K562 (cell line): ENCODE data around the gene MRFAP1. TPM values are rescaled to one million over a fixed set of nuclear protein-coding genes. Genes with fewer than 3 reads are reported as not detected.
A peak's percentile ranks its signal among the peaks of the same experiment; 100 is the strongest.

ENCODE experiments used
- CBFA2T2 ChIP-seq: fragments of 450-650 bp; conservative IDR thresholded peaks from 2 replicates; pipeline ENCODE4 v1.6.1; 2017; ENCODE audit warnings: mild to moderate bottlenecking
- CBX1 ChIP-seq: sonication (generic); IDR thresholded peaks from 2 replicates; pipeline ENCODE4 v1.6.1; 2016; ENCODE audit warnings: antibody characterized with exemption, low read depth, mild to moderate bottlenecking
- HLTF ChIP-seq: fragments of 450-650 bp; IDR thresholded peaks from 2 replicates; pipeline ENCODE4 v1.6.1; 2016
- KAT7 ChIP-seq: sonication (generic); formaldehyde crosslinking; IDR thresholded peaks from 2 replicates; pipeline ENCODE4 v1.8.0; 2022; ENCODE audit warnings: missing genetic modification reagents, mild to moderate bottlenecking, borderline replicate concordance
- NR2C2 ChIP-seq, 2 experiments: fragments of 200-800 bp in 1 of 2; sonication (Bioruptor generic) in 1 of 2; sonication (generic) in 1 of 2; formaldehyde crosslinking in 1 of 2; IDR thresholded peaks; 2 replicates each; pipeline versions ENCODE4 v1.6.1 to v1.8.0; 2016 to 2022; ENCODE audit warnings: mild to moderate bottlenecking in 1 of 2, missing compliant biosample characterization in 1 of 2, missing genetic modification characterization in 1 of 2, missing genetic modification reagents in 1 of 2
- PHB ChIP-seq: fragments of 250-450 bp; sonication (Bioruptor Pico); IDR thresholded peaks from 2 replicates; pipeline ENCODE4 v1.5.0; 2021
- POLR2G ChIP-seq: fragments of 200-400 bp; formaldehyde crosslinking; IDR thresholded peaks from 2 replicates; pipeline ENCODE4 v1.6.1; 2017; ENCODE audit warnings: low read depth, mild to moderate bottlenecking, antibody characterized with exemption, low read length, moderate library complexity
- RBM17 ChIP-seq: fragments of 200-400 bp; formaldehyde crosslinking; IDR thresholded peaks from 2 replicates; pipeline ENCODE4 v1.6.1; 2017; ENCODE audit warnings: low read depth, mild to moderate bottlenecking, low read length, borderline replicate concordance
- SP2 ChIP-seq: IDR thresholded peaks from 2 replicates; pipeline ENCODE4 v1.6.1; 2011; ENCODE audit warnings: mild to moderate bottlenecking, low read depth, low read length, moderate library complexity; ENCODE audit not compliant: poor library complexity, severe bottlenecking; ENCODE audit errors: extremely low read depth
- TRIM24 ChIP-seq, 2 experiments: fragments of 450-650 bp; IDR thresholded peaks; 2 replicates each; pipeline ENCODE4 v1.6.1; 2016
- ZNF239 ChIP-seq: fragments of 250-450 bp; sonication (Bioruptor Pico); IDR thresholded peaks from 2 replicates; pipeline ENCODE4 v1.4.0; 2020; ENCODE audit warnings: mild to moderate bottlenecking
- ZNF3 ChIP-seq: fragments of 250-450 bp; sonication (Bioruptor Pico); IDR thresholded peaks from 2 replicates; pipeline ENCODE4 v1.5.0; 2021; ENCODE audit warnings: mild to moderate bottlenecking, moderate library complexity
- ZNF354B ChIP-seq: fragments of 250-450 bp; sonication (Bioruptor Pico); IDR thresholded peaks from 2 replicates; pipeline ENCODE4 v1.4.0; 2020
- ZNF583 ChIP-seq: fragments of 250-450 bp; sonication (Bioruptor Pico); IDR thresholded peaks from 2 replicates; pipeline ENCODE4 v1.4.0; 2020
- polyA plus RNA-seq, 8 experiments: library from polyadenylated mRNA; depleted of rRNA in 4 of 8; stranded (reverse) in 5 of 8; unstranded in 3 of 8; fragments of >200 nt; fragmentation: Nextera tagmentation in 2 of 8; fragmentation: Illumina TruSeq in 1 of 8; extraction: Ambion mirVana in 2 of 8; extraction: Trizol in 1 of 8; gene quantifications; 2 replicates each; pipeline versions ENCODE4 v1.2.1 to v1.2.3, GENCODE V29; 2011 to 2014; ENCODE audit warnings: inconsistent platforms in 1 of 8, missing spikeins in 1 of 8
- total RNA-seq, 7 experiments: library from RNA; depleted of rRNA in 6 of 7; stranded (reverse); fragments of >200 nt in 6 of 7; fragmentation: Illumina TruSeq in 2 of 7; extraction: Trizol in 2 of 7; gene quantifications; 2 replicates each; pipeline versions ENCODE4 v1.2.1 to v1.2.3, GENCODE V29; 2011 to 2021; ENCODE audit warnings: low replicate concordance in 1 of 7
- TF ChIP-seq, protein P1 (sequence below): fragments of 250-450 bp; sonication (Bioruptor Pico); IDR thresholded peaks from 2 replicates; pipeline ENCODE4 v1.5.0; 2021; ENCODE audit warnings: mild to moderate bottlenecking, moderate library complexity
- TF ChIP-seq, protein P2 (sequence below): sonication (generic); formaldehyde crosslinking; IDR thresholded peaks from 2 replicates; pipeline ENCODE4 v1.8.1; 2023; ENCODE audit warnings: mild to moderate bottlenecking, missing genetic modification reagents
- TF ChIP-seq, protein P3 (sequence below): IDR thresholded peaks from 2 replicates; pipeline ENCODE4 v1.6.1; 2011; ENCODE audit warnings: borderline replicate concordance, low read depth, mild to moderate bottlenecking, moderate library complexity, low read length; ENCODE audit not compliant: insufficient read depth, poor library complexity, severe bottlenecking
- TF ChIP-seq, protein P4 (sequence below): fragments of 250-450 bp; sonication (Bioruptor Pico); IDR thresholded peaks from 2 replicates; pipeline ENCODE4 v1.8.0; 2021; ENCODE audit warnings: borderline replicate concordance, mild to moderate bottlenecking, moderate library complexity; ENCODE audit not compliant: poor library complexity, severe bottlenecking
- TF ChIP-seq, protein P5 (sequence below): sonication (generic); formaldehyde crosslinking; IDR thresholded peaks from 2 replicates; pipeline ENCODE4 v1.9.0; 2022; ENCODE audit warnings: mild to moderate bottlenecking, missing genetic modification reagents

MRFAP1 gene
- total and polyA plus RNA-seq, 9 of the 15 experiments (the other 6 are each of a cell fraction or from before 2014, with no cell fraction given) = 46.0 to 270 (median 151) TPM

DNA sequence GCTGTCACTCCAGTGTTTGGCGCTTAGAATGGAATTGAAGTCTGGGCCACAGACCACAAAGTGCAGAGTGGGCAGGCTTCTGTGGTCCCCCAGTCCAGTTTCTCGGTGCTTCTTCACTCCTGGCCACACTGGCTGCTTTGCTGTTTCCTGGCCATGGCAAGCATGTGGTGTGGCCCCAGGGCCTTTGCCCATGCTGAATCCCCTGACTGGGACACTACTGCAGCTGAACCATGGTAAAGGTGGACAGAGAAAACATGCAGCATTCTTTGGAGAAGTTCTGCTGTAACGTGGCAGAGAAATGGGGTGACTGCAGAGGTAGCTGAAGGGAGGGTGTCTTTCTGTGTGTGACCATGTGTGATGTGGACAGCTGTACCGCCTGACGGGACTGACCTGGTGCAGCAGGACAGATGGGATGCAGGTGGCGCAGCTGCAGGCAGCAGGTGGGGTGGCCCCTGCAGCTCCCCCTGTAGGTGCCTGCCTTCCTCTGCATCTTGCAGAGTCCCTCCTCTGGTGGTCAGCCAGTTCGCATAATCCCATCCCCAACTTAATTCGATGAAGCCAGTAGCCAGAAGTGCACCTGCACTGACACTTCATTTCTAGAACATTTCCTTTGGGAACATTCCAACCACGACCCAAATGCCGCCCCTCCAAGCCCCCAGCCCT lies 40.0 kb downstream of the MRFAP1 start (continued):
- TF ChIP-seq, protein P1, sequence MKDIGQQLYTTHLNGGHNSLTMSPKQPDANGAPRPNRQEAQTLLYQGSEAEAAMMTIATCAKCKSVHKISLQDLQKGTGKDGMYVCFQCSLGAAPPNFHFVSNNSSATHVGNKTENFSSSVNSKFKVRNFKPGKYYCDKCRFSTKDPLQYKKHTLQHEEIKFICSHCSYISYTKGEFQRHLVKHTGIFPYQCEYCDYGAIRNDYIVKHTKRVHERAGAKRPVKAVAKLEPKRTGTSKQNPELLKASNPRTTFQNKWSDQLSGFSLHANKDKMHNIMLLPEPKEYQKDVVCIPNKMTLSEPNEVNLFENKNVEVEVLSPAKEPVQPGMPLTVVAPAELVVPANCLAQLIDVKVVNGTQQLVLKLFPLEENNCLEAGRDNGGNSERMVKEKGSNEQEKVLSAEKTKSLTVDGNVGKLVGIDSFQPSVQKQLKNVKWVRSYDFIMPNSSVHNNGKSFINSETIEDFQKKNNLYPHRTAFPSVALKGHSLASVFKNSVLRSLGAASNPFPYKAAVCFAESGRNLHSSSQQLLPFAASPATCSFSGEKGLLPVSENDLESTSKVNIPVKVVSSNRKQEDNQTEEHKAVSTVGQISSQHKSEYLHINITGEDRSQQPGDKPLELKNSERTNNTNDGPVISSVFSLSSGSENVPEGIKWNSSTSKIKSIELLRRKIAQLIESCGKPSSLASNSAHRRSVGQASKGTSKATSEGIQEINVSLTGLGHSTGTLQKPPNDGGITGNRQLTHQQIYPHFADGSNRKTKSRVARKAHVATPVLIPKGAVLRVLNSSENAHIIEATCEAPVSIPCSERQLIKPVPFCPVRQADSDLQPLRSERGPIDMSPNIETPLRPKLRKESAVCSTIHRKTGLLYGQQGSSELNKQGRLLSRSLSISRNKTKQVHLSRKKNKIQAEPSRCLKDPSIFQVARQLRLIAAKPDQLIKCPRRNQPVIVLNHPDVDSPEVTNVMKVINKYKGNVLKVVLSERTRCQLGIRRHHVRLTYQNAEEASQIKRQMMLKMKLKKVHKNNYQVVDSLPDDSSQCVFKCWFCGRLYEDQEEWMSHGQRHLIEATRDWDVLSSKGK (CRISPR knock-in tag) = no peak
- TF ChIP-seq, protein P2, sequence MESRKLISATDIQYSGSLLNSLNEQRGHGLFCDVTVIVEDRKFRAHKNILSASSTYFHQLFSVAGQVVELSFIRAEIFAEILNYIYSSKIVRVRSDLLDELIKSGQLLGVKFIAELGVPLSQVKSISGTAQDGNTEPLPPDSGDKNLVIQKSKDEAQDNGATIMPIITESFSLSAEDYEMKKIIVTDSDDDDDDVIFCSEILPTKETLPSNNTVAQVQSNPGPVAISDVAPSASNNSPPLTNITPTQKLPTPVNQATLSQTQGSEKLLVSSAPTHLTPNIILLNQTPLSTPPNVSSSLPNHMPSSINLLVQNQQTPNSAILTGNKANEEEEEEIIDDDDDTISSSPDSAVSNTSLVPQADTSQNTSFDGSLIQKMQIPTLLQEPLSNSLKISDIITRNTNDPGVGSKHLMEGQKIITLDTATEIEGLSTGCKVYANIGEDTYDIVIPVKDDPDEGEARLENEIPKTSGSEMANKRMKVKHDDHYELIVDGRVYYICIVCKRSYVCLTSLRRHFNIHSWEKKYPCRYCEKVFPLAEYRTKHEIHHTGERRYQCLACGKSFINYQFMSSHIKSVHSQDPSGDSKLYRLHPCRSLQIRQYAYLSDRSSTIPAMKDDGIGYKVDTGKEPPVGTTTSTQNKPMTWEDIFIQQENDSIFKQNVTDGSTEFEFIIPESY (CRISPR knock-in tag) = peak; percentile 95
- no peak for TF ChIP-seq NR2C2 (CRISPR knock-in tag; IDR thresholded peaks at IDR 0.05)
- no peak for TF ChIP-seq NR2C2 (tag; IDR thresholded peaks at IDR 0.05)
- TF ChIP-seq, protein P3, sequence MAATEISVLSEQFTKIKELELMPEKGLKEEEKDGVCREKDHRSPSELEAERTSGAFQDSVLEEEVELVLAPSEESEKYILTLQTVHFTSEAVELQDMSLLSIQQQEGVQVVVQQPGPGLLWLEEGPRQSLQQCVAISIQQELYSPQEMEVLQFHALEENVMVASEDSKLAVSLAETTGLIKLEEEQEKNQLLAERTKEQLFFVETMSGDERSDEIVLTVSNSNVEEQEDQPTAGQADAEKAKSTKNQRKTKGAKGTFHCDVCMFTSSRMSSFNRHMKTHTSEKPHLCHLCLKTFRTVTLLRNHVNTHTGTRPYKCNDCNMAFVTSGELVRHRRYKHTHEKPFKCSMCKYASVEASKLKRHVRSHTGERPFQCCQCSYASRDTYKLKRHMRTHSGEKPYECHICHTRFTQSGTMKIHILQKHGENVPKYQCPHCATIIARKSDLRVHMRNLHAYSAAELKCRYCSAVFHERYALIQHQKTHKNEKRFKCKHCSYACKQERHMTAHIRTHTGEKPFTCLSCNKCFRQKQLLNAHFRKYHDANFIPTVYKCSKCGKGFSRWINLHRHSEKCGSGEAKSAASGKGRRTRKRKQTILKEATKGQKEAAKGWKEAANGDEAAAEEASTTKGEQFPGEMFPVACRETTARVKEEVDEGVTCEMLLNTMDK = peak; percentile 34
- peak; percentile 31 for TF ChIP-seq POLR2G
- TF ChIP-seq ZNF354B (CRISPR knock-in tag) = no peak
- TF ChIP-seq, protein P4, sequence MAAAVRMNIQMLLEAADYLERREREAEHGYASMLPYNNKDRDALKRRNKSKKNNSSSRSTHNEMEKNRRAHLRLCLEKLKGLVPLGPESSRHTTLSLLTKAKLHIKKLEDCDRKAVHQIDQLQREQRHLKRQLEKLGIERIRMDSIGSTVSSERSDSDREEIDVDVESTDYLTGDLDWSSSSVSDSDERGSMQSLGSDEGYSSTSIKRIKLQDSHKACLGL (CRISPR knock-in tag) = no peak
- TF ChIP-seq CBFA2T2 = peak; percentile 58
- no peak for TF ChIP-seq KAT7 (CRISPR knock-in tag)
- TF ChIP-seq TRIM24 (IDR thresholded peaks at IDR 0.05) = 0 out of 4 replicates have a peak, but pooled peaks of 1 of the 2 experiments have one; percentile 11
- TF ChIP-seq RBM17 = no peak
- TF ChIP-seq PHB (CRISPR knock-in tag) = no peak
- TF ChIP-seq SP2 = peak; percentile 12
- TF ChIP-seq, protein P5, sequence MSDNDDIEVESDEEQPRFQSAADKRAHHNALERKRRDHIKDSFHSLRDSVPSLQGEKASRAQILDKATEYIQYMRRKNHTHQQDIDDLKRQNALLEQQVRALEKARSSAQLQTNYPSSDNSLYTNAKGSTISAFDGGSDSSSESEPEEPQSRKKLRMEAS (CRISPR knock-in tag) = peak; percentile 30; the same call in 1 of the 2 replicates
- no peak for TF ChIP-seq ZNF3 (CRISPR knock-in tag)
- TF ChIP-seq ZNF583 (CRISPR knock-in tag) = no peak
- no peak for TF ChIP-seq CBX1
- no peak for TF ChIP-seq ZNF239 (CRISPR knock-in tag)
- no peak for TF ChIP-seq HLTF
